Stimulated activated CD4-positive, alpha-beta T cell treated with anti-CD3 and anti-CD28 coated beads, Interleukin-2, amount 100 ng/mL, for 24 hours (primary cell): ENCODE results near the gene SEC63.

Experiments used
- DNase-seq, 2 donors: peaks; one replicate each; pipeline ENCODE4 v3.0.0-alpha.2; 2020

The SEC63 gene

GRCh38 chr6:107853230-107853629, 104.8 kb downstream of the SEC63 start:
- no peak for DNase-seq

GRCh38 chr6:107849325-107849724, 108.7 kb downstream of the SEC63 start:
- no peak for DNase-seq

- peak; percentile 84 to 87 for DNase-seq
Observed at GRCh38 chr6:107847844-107848802, 109.9 kb downstream of the SEC63 start.

GRCh38 chr6:107846262-107846795, 111.7 kb downstream of the SEC63 start:
- no peak for DNase-seq

- no peak for DNase-seq
Observed at GRCh38 chr6:107845777-107846176, 112.2 kb downstream of the SEC63 start.

- DNase-seq: peak; percentile 24 to 44
Observed at GRCh38 chr6:107843400-107843799, 114.6 kb downstream of the SEC63 start.

GRCh38 chr6:107841275-107841670, 116.7 kb downstream of the SEC63 start:
- DNase-seq: no peak

- no peak for DNase-seq
Observed at GRCh38 chr6:107840636-107841274, 117.3 kb downstream of the SEC63 start.

- no peak for DNase-seq
Observed at GRCh38 chr6:107833136-107833535, 124.9 kb downstream of the SEC63 start.

GRCh38 chr6:107832151-107833056, 125.6 kb downstream of the SEC63 start:
- no peak for DNase-seq

- no peak for DNase-seq
Observed at GRCh38 chr6:107830060-107830459, 127.9 kb downstream of the SEC63 start.

- peak in 1 of 2 donors; percentile 12 for DNase-seq
Observed at GRCh38 chr6:107827541-107827940, 130.5 kb downstream of the SEC63 start.

- DNase-seq: peak; percentile 55 to 61
Observed at GRCh38 chr6:107823047-107823557, 134.9 kb downstream of the SEC63 start.

GRCh38 chr6:107822176-107823046, 135.6 kb downstream of the SEC63 start:
- peak; percentile 42 to 60 for DNase-seq

GRCh38 chr6:107821591-107821990, 136.4 kb downstream of the SEC63 start:
- DNase-seq: peak in 1 of 2 donors; percentile 17

- peak; percentile 43 to 53 for DNase-seq
Observed at GRCh38 chr6:107820338-107821261, 137.4 kb downstream of the SEC63 start.

- peak in 1 of 2 donors; percentile 33 for DNase-seq
Observed at GRCh38 chr6:107819964-107820337, 138.1 kb downstream of the SEC63 start.

GRCh38 chr6:107819217-107819616, 138.8 kb downstream of the SEC63 start:
- peak in 1 of 2 donors; percentile 31 for DNase-seq

GRCh38 chr6:107818272-107818671, 139.7 kb downstream of the SEC63 start:
- no peak for DNase-seq

- no peak for DNase-seq
Observed at GRCh38 chr6:107817784-107818183, 140.2 kb downstream of the SEC63 start.
